Prostate gland (tissue), 2 donors: Measurements from ENCODE around the gene CERS3.

ENCODE experiments used
- CTCF ChIP-seq, 4 experiments: fragments of 200-600 bp in 2 of 4; fragments of 450-650 bp in 2 of 4; sonication (generic) in 2 of 4; IDR thresholded peaks; 1 replicate in 3 of 4; 2 replicates in 1 of 4; pipeline ENCODE4 v1.5.1; 2016 to 2019; ENCODE audit warnings: antibody characterized with exemption in 4 of 4, mild to moderate bottlenecking in 2 of 4, moderate library complexity in 2 of 4
- POLR2AphosphoS5 ChIP-seq: sonication (generic); formaldehyde crosslinking; IDR thresholded peaks from one replicate; pipeline ENCODE4 v1.6.1; 2017; ENCODE audit warnings: antibody characterized with exemption

DNA sequence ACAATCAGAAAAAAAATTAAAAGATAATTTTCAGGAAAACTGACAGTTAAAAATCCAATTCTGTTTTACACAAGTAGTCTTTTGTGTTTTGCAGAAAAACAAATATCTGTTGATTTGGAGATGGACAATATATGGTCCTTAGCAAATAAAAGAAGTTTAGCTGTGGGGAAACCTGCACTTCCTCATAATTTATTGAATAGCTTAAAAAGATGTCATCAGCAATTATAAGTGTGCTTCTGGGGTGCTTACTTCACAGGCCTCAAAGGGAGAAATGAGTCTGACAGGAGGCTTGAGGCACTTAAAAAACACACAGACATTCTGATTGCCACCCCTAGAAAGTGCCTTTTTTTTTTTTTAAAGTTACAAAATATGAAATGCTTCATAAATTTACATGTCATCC lies 31.6 kb upstream of the CERS3 start:
- TF ChIP-seq CTCF (IDR thresholded peaks at IDR 0.05) (no peak), POLR2AphosphoS5 (no peak)
